ACHN (cell line): Measurements from ENCODE around the gene FARP1.

Experiments
- DNase-seq: peaks from one replicate; pipeline ENCODE4 v3.0.0-alpha.2; 2015
- in situ Hi-C: cut with HindIII; loops from 2 replicates; pipeline ENCODE4 v1.10.0; 2017; ENCODE audit warnings: low sequenced_read_pairs, low pct_ligation_motif_present, low pct_unique_long_range_greater_than_20kb

Gene FARP1

DNA sequence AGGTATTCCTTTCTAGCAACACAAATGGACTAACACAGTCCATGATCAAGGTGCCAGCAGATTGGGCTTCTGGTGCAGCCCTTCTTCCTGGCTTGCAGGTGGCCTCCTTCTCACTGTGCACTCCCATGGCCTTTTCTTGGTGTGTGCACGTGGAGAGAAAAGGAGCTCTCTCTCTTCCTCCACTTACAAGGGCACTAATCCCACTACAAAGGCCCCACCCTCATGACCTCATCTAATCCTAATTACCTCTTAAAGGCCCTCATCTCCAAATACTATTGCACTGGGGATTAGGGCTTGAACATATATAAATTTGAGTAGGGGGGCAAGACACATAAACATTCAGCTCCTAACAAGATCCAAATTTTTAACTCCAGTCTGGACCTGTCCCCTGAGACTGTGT lies 19.7 kb upstream of the FARP1 start:
- in situ Hi-C loops: no loop called here

DNA sequence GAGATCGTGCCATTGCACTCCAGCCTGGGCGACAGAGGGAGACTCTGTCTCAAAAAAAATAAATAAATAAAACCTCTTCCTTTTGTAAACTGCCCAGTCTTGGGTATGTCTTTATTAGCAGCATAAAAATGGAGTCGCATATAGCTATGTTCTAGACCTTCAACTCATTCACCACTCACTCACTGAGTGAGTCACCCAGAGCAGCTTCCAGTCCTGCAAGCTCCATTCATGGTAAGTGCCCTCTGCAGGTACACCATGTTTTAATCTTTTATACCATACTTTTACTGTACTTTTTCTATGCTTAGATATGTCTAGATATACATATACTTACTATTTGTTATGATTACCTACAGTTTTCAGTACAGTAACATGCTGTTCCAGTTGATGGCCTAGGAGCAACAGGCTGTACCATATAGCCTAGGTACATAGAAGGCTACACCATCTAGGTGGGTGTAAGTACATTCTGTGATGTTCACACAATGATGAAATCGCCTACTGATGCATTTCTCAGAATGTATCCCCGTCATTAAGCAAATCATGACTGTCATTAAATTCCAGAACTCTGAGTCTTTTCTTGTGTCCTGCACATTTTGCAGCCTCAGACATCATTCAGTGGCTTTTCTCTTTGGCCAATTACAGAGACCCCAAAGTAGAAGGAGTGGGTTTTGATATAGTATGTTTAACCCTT lies 13.7 kb upstream of the FARP1 start:
- DNase-seq: no peak
- in situ Hi-C loops: loop anchor here (25.0 kb wide), 1 partner anchor 258 kb away; no protein-coding TSS in a partner anchor

More for the DNA sequence above, 19.7 kb upstream of the FARP1 start:
- DNase-seq: no peak

DNA sequence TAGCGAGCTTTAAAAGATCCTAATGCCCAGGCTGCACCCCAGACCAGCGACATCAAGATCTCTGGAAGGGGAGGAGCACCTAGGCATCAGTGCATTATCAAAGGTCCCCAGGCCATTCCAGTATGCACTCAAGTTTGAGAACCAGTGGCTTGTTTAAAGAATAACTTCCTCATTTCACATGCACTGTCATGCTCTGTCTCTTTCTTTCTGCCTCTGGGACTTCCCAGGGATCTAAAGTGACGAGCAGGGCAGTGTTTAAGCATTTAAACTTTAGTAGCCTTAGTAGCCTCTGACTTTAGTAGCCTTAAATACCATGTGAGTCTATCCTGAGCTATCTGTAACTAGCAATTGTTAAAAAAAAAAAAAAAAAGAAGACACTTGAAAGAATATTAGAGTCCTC lies 8.9 kb upstream of the FARP1 start:
- in situ Hi-C loops: loop anchor here (25.0 kb wide), 1 partner anchor 253 kb away; no protein-coding TSS in a partner anchor
- DNase-seq: no peak

DNA sequence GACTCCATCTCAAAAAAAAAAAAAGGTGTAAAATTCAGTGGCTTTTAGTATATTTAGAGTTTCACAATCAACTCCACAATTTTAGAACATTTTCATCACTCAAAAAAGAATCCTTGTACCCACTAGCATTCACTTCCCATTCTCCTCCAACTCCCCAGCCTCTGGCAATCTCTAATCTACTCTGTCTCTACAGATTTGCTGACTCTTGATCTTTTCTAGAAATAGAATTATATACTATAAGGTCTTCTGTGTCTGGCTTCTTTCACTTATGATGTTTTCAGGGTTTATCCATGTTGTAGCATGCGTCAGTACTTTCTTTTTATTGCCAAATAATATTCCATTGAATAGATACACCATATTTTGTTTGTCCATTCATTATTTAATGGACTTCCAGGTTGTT lies 8.0 kb upstream of the FARP1 start:
- no peak for DNase-seq

DNA sequence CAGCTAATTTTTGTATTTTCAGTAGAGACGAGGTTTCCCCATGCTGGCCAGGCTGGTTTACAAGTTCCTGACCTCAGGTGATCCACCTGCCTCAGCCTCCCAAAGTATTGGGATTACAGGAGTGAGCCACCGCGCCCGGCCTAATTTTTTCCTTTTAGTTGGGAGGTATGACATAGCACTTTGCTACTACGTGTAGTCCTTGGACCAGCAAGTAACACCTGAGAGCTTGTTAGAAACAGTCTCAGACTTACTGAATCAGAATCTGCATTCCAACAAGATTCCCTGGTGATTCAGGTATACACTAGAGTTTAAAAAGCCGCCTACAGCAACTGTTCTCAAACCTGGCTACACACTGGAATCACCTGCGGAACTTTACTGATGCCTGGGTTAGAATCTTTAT lies 1.8 kb upstream of the FARP1 start:
- DNase-seq: no peak
- in situ Hi-C loops: loop anchor here (25.0 kb wide), 1 partner anchor 246 kb away; no protein-coding TSS in a partner anchor

More for the DNA sequence above, 8.0 kb upstream of the FARP1 start:
- in situ Hi-C loops: loop anchor here (25.0 kb wide), 1 partner anchor 252 kb away; no protein-coding TSS in a partner anchor

DNA sequence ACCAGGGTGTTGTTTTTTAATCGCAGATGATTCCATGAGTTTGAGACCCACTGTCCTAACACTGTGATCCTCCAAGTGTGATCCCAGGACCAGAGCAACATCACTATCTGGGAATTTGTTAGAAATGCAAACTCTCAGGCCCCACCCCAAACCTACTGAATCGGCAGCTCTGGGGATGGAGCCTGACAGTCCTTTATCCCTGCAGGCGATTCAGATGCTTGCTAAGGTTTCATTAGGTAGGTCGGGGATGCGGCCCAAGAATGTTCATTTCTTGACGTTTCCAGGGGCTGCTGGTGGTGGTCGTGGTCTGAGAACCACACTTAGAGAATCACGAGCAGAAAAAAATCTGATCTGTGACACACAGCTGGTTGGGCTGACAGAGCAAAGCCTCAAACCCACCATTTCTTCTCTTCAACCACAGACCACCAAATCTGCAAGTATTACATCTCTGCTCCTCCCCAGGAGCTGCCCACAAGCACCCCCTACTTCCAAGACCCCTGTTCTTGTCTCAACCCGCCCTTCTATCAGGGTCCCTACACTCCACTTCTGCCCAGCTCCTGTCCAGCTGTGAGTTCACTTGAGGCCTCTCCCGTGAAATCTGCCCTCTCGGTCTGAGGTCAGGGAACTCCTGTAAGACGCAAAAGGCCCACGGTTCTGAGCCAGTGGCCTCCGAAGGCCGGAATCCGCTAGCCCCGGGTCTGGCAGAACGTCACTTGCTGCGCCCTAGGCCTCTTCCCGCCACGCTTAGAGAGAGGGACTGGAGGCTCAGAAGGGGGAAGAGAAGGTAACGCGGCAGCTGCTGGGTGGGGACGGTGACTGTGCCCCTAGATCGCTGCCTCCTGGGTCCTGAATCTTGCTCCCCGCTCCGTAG lies 1.1 kb upstream of the FARP1 start:
- DNase-seq: peak; percentile 34
- in situ Hi-C loops: loop anchor here (25.0 kb wide), 1 partner anchor 246 kb away; no protein-coding TSS in a partner anchor

DNA sequence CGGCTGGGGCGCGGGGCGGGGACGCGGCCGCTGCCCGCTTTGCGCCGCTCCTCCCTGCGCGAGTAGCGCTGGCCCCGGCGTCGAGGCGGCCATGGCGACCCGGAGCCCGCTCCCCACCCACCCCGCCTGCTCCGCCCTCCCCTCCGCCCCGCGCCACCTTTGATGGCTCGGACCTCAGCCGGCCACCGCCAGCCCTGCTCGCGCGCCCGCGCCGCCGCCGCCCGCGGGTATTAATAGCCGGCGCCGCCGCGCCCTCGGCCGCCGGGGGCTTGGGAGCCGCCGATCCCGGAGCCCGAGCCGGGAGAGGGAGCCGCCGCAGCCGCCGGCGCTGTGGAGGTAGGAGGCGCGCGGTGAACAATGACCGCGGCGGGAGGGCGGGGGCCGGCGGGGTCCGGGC lies 261 bp downstream of the FARP1 start:
- in situ Hi-C loops: loop anchor here (25.0 kb wide), 1 partner anchor 244 kb away; no protein-coding TSS in a partner anchor
- DNase-seq: peak; percentile 18

DNA sequence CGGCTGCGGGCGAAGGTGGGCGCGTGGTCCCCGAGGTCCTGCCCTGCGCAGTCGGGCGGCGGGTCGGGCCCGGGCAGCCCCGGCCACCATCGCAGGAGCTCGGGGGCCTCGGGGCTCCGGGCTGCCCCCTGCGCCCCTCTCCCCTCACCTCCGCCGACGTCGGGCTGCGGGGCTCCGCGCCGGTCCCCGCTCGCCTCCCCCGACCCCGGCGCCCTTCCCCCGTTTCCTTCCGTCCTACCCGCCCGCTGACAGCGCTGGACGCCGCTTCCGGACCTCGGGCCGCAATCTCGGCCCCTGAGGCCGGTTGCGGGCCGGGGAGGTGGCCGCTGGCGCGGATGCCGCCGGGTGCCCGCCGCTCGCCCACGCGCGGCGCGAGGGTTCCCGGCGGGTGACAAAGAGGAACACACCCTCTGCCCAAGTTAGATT lies 720 bp downstream of the FARP1 start:
- in situ Hi-C loops: loop anchor here (25.0 kb wide), 1 partner anchor 244 kb away; no protein-coding TSS in a partner anchor
- peak; percentile 22 for DNase-seq

DNA sequence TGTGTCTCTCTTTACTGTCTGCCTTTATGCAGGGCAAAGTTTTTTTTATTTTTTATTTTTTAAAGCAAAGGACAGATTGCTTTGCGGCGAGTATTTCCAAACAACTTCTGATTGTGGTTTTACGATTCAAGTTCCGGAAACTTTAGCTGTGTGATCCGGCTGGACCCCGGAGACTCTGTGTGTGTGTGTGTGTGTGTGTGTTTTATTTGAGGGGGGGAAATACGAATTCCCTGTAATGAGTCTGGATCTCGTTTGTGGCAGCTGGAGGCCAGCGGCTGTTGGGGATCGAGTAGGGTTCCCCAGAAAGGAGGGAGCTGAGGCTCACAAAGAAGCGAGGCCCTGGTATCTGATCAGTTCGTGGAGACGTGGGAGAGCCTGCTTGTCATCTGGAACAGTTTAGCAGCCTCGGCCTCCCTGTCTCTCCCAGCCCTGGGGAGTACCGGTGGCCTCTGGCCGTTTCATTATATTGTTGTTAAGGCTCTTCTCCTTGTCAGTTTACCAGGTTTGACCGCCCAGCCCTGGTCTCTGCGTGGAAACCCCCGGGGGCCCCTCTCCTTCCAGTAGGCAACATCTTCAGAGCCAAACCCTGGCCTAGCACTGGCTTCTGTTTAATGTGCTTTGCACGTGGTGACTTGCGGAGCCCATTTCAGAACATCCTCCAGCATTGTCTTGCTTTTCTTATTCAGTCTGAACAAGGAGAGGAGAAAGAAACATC lies 1.3 kb downstream of the FARP1 start:
- in situ Hi-C loops: loop anchor here (25.0 kb wide), 1 partner anchor 243 kb away; no protein-coding TSS in a partner anchor
- no peak for DNase-seq

DNA sequence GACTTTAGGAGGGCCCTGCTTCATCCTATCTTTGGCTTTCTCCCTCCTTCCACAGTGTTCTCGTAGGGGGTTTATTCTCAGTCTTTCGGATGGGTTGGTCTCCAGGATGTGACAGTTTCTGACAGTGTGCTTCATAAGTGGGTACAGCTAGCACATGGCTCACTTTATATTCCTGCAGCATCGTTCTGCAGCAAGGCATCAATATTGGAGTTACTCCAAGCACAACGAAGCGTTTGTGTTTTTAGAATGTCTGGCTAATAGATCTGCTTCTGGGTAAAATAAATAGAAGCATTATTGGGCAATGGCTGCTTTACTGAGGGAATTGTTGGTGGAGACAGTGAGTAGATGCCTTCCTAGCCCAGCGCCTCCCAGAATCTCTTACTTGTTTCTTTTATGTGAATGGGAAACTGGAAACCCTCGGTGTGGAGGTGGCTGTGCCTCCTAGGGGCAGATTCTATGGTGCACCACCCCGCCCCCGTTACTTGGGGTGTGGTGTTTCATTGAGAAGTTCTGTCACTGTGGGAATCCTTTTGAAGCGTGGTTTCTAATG lies 2.0 kb downstream of the FARP1 start:
- DNase-seq: peak; percentile 62
- in situ Hi-C loops: loop anchor here (25.0 kb wide), 1 partner anchor 242 kb away; no protein-coding TSS in a partner anchor

DNA sequence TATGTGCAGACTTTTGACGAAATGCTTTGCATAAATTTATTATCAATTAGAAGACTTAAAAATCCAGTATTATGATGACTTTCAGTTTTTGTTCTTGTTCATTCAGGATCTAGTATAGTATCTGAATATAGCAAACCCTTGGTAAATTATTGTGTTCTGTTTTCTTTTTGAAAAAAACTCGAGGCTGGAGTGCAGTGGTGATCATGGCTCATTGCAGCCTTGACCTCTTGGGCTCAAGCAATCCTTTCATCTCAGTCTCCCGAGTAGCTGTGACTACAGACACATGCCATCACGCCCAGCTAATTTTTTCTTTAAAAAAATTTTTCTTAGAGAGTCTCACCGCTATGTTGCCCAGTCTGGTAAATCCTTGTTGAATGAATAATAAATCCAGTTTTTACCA lies 4.6 kb downstream of the FARP1 start:
- DNase-seq: peak; percentile 23
- in situ Hi-C loops: loop anchor here (25.0 kb wide), 1 partner anchor 240 kb away; no protein-coding TSS in a partner anchor

DNA sequence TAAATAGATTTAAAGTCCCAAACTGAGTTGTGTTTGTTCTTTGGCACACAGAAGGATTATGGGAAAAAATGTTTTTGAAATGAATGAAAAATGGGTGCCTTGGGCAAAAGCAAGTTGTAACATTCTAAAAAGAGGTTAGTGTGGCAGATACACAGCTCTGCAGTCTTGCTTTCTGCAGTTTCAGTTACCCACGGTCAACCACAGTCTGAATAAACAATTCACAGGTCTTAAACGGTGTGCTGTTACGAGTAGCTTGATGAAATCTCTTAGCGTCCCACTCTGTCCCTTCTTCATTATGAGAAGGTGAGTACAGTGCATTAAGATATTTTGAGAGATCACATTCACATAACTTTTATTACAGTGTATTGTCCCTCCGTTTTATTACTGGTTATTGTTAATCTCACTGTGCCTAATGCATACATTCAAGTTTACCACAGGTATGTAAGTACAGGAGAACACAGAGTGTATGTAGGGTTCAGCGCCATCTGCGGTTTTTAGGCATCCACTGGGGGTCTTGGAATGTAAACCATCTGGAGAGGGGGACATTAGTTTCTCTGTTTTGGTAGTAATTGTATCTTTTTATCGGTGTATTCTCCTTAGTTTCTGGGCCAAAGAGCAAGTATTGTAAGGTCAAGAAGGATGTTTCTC lies 8.1 kb downstream of the FARP1 start:
- no peak for DNase-seq
- in situ Hi-C loops: no loop called here

DNA sequence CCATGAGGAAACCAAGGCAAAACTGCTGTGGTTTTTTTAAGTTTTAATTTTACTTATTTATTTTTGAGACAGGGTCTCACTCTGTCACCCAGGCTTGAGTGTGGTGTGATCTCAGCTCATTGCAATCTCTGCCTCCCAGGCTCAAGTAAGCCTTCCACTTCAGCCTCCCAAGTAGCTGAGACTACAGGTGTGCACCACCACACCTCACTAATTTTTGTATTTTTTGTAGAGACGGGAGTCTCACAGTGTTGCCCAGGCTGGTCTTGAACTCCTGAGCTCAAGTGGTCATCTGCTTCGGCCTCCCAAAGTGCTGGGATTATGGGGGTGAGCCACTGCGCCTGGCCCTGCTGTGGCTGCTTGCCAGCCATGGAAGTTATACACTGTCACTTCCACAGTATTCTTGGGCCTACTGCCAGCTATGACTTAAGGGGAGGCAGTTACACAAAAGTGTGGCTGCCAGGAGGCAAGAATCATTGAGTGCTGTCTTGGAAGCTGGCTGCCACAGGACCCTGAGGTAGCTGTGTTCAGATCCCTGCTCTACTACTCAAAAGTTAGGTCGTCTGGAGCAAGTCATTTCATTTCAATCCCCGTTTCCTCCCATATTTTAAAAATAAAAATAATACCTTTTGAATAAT lies 12.7 kb downstream of the FARP1 start:
- in situ Hi-C loops: no loop called here
- no peak for DNase-seq

DNA sequence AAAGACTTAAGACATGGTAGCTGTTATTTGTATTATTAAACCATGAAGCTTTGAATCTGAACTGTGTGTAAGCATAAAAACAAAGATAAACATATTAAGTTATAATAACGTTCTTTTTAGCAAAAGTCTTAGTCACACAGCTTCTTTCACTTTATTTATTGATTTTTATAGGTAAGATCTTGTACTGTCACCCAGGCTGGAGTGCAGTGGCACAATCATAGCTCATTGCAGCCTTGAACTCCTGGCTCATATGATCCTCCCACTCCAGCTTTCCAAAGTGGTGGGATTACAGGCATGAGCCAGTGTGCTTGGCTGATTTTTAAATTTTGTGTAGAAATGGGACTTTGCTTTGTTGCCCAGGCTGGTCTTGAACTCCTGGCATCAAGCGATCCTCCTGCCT lies 13.4 kb downstream of the FARP1 start:
- in situ Hi-C loops: no loop called here
- no peak for DNase-seq

DNA sequence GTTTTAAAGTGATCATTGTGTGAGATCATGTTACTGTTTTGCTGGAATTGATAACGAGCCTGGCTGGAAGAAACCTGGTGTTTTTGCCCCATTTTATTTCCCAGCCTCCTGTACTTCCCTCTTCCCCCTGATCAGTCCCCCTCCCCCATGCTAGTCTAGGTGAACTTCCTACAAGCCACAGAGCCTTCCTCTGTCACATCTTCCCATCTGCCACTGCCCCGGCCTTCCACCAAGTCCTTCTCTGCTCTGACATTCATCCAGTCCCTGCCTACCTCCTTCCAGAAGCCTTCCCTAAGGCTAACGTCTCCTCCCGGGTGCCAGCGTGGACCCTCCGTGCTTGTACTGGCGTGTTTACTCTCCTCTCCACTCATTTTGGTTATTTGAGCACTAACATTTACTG lies 14.3 kb downstream of the FARP1 start:
- DNase-seq: no peak
- in situ Hi-C loops: no loop called here

DNA sequence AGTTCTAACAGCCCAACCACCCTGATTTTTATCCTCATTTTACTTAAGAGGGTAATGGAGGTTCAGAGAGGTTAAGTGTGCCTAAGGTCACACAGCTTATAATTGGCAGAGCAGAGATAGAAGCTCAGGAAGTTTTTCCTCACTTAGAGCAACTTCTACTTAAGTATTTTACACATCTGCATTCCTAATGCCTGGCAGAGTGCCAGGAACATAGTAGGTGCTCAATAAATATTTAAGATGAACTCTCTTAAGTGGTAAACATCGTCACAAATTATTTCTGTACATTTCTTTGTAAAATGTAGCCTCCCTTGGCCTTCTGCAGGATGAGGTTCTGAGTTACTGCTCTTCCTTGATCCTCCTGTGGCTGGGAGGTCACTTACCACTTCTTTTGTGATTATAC lies 14.7 kb downstream of the FARP1 start:
- in situ Hi-C loops: no loop called here
- no peak for DNase-seq

DNA sequence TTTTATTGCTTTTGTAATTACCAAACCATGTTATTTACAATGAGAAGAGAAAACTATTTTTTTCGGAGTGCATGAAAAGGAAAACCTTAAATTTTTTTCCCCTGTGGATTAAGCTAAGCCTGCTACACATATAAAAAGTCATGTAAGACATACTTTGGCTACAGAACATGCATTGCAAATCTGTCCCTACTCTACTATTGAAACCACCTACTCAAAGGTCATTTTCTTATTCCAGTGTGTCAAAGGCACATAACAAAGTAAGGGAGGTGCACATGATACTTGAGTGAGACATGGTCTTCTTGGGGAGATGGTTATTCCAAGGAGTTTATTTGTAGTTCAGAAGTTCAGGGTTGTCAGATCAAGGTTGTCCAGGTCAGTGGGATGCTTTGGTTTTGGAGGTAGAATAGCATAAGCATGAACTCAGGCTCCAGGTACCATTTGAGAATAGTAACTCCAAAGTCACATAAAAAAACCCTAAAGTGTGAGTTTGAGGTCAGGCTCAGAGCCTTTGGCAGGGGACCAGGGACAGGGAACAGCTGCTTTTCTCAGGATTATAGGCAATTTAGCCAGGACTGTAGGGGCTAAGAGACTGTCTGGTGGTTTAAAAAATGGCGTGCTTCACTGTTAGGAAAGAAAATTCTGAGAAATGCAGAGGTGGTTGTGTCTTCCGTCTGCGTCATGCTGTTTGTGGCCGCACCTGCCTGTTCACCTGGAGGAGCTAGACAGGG lies 15.4 kb downstream of the FARP1 start:
- in situ Hi-C loops: no loop called here
- no peak for DNase-seq
